ENCODE results near the gene ZNF407. TPM values are rescaled to one million over a fixed set of nuclear protein-coding genes. Genes with fewer than 3 reads are reported as not detected.
"Not testable (repeated sequence)": the region's sequence is repeated elsewhere in the genome, so short reads cannot be mapped to it uniquely, and the experiment has no call there.

The ZNF407 gene, protein sequence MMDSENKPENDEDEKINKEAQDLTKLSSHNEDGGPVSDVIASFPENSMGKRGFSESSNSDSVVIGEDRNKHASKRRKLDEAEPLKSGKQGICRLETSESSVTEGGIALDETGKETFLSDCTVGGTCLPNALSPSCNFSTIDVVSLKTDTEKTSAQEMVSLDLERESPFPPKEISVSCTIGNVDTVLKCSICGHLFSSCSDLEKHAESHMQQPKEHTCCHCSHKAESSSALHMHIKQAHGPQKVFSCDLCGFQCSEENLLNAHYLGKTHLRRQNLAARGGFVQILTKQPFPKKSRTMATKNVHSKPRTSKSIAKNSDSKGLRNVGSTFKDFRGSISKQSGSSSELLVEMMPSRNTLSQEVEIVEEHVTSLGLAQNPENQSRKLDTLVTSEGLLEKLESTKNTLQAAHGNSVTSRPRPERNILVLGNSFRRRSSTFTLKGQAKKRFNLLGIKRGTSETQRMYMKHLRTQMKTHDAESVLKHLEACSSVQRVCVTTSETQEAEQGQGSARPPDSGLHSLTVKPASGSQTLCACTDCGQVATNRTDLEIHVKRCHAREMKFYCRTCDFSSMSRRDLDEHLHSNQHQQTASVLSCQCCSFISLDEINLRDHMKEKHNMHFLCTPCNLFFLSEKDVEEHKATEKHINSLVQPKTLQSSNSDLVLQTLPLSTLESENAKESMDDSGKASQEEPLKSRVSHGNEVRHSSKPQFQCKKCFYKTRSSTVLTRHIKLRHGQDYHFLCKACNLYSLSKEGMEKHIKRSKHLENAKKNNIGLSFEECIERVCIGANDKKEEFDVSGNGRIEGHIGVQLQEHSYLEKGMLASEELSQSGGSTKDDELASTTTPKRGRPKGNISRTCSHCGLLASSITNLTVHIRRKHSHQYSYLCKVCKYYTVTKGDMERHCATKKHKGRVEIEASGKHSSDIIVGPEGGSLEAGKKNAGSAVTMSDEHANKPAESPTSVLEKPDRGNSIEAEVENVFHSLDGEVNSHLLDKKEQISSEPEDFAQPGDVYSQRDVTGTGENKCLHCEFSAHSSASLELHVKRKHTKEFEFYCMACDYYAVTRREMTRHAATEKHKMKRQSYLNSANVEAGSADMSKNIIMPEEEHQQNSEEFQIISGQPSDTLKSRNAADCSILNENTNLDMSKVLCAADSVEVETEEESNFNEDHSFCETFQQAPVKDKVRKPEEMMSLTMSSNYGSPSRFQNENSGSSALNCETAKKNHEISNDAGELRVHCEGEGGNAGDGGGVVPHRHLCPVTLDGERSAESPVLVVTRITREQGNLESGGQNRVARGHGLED (N-terminal part only)
- 10 to 100 TPM; 11.7 to 13.4 TPM for total RNA-seq

DNA sequence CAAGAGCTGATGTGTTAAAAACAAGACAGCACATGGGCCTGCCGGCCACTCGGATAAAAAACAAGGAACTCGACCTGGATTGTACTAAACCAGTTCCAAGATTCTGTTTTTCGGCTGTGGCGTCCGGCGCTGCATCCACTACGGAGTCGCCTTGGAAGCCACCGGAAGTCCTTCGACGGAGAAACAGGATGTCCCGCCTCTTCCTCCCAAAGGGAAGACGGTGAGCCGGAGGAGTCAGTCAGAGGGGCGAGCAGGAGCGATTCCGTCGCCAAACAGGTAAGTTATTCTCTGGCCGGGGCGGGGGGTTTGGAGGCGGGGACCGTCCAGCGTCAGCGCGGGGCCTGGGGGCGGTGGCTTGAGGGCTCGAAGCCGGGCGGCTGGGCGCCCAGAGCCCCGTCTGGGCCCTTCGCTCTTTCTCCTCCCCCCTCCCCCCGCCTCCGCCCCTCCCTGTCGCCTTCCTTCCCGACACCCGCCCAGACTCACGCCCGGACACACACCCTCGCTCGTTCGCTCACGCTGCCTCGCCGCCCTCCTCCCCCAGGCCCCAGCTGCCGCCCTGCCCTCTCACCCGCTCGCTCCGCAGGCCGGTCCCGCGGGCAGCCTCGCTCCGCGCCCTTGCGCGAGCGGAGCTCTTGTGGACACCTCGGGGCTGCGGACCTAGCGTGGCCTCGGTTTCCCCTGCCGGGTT lies at the start of gene ZNF407:
ZNF407 (plus strand) TSS at position 209 of the 688 bp plus-strand sequence. CDS start 33,150 bp downstream, outside the sequence.
- ChIA-PET CTCF (interaction anchor here (0.8 to 2.2 kb wide), 3 partner anchors 12 to 46 kb away, joined by 3 to 4 read pairs (median 4); no protein-coding TSS in a partner anchor), POLR2A (interaction anchor here (0.9 to 3.4 kb wide), 18 partner anchors 9 to 648 kb away, joined by 3 to 26 read pairs (median 5); partner anchors contain the start of genes CNDP2, PTGR3, TIMM21 and TSHZ1)
- Mint-ChIP-seq H3K27me3 (no peaks in the 10 kb centered on the region), H3K27ac (peak within 1 kb of the TSS; percentile 96), H3K36me3 (ENCODE audit: low read depth) (peaks cover 42% of the 10 kb centered on the region), H3K9me3 (no peaks in the 10 kb centered on the region), H3K4me3 (peak within 1 kb of the TSS; percentile 90), H3K4me1 (peaks cover 50% of the 10 kb centered on the region)
- DNase-seq: peak; percentile 88

DNA sequence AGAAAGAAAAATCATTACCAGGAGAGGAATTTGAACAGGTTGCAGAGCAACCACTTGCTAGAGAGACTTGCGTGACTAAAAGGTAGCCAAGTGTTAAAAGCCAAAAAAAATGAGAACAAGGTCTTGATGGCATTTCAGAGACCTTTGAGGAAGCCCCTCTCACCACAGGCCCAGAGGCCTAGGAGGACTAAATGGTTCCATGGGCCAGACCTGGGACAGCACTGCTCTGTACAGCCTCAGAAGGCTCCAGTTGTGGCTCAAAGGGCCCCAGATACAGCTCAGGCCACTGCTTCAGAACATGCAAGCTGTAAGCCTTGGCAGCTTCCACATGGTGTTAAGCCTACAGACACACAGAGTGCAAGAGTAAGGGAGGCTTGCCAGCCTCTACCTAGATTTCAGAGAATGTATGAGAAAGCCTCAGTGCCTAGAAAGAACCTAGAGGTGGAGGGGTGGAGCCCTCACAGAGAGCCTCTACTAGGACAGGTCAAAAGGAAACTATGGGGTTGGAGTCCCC lies 48.0 kb upstream of the ZNF407 start:
- ChIA-PET CTCF (no interaction called here), POLR2A (interaction anchor here (0.6 kb wide), 2 partner anchors 54 to 194 kb away, joined by 3 to 4 read pairs; no protein-coding TSS in a partner anchor)
- no peak for DNase-seq
- Mint-ChIP-seq H3K9me3 (no peaks in the 10 kb centered on the region), H3K27ac (no peak overlapping the region), H3K27me3 (peaks cover 16% of the 10 kb centered on the region), H3K36me3 (ENCODE audit: low read depth) (no peaks in the 10 kb centered on the region), H3K4me3 (no peak overlapping the region), H3K4me1 (no peaks in the 10 kb centered on the region)

DNA sequence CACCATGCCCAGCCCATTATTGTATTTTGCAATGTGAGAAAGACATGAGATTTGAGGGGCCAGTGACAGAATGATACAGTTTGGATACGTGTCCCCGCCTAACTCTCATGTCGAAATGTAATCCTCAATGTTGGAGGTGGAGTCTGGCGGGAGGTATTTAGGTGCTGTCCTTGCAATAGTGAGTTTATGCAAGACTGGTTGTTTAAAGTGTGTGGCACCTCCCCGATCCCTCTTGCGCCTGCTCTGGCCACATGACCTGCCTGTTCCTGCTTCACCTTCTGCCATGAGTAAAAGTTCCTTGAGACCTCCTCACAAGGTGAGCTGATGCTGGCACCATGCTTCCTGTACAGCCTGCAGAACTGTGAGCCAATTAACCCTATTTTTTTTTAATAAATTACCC lies 46.8 kb upstream of the ZNF407 start:
- ChIA-PET POLR2A (no interaction called here), CTCF (interaction anchor here (0.6 to 1.6 kb wide), 11 partner anchors 9 to 353 kb away, joined by 3 to 46 read pairs (median 5); no protein-coding TSS in a partner anchor)
- DNase-seq: no peak
- Mint-ChIP-seq H3K27ac (no peak overlapping the region), H3K9me3 (no peaks in the 10 kb centered on the region), H3K27me3 (peaks cover 16% of the 10 kb centered on the region), H3K4me3 (no peak overlapping the region), H3K36me3 (ENCODE audit: low read depth) (no peaks in the 10 kb centered on the region), H3K4me1 (no peaks in the 10 kb centered on the region)

DNA sequence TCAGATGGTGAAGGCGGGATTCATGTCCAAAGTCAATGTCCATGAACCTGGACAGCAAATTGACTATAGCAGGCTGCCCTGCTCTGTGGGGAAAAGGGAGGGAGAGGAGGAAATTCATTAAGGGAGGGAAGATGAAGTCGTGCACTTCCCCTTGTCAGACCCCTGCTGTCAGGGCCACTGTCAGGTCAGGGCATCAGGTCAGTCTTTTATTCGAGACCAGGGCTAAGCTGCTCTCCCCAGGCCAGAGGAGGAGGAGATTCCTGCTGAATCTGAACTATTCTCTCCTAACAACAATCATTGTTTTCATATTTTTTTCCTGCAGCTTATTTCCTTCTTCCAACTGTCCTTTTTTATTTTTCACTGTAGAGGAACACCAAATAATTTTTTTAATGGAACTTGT lies 46.2 kb upstream of the ZNF407 start:
- Mint-ChIP-seq H3K9me3 (no peaks in the 10 kb centered on the region), H3K27ac (no peak overlapping the region), H3K4me1 (no peaks in the 10 kb centered on the region), H3K27me3 (peaks cover 16% of the 10 kb centered on the region), H3K36me3 (ENCODE audit: low read depth) (no peaks in the 10 kb centered on the region), H3K4me3 (no peak overlapping the region)
- CTCF ChIA-PET: interaction anchor here (0.6 to 1.6 kb wide), 38 partner anchors 9 to 469 kb away, joined by 3 to 46 read pairs (median 4); partner anchors contain the start of gene CNDP2
- no peak for DNase-seq
- POLR2A ChIA-PET: interaction anchor here (0.6 to 0.7 kb wide), 2 partner anchors 46 to 189 kb away, joined by 3 read pairs; no protein-coding TSS in a partner anchor

DNA sequence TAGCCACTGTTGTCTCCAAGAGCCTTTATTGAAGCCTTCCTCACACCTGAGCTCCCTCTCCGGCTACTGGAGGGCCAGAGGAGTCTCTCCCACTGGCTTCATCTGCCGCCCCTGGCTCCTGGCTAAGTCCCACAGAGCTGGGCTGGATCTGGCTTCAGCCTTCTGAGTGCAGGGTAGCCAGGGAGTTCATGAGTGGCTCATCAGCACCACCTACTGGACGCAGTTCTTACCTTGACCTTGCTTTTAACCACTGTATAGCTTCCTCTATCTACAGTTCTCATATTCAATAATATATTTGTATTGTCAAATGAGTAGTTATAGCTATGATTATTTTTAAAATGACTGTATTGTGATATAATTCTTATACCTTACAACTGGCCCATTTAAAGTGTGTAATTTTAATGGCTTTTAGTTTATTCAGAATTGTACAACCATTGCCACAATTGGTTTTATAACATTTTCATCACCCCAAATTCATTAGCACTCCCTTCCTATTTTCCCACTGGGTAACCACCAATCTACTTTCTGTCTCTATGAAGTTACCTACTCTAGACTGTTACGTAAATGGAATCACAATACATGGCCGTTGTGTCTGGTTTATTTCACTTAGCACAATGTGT lies 45.6 kb upstream of the ZNF407 start:
- H3K4me3 Mint-ChIP-seq: no peak overlapping the region
- no peak overlapping the region for H3K27ac Mint-ChIP-seq
- H3K4me1 Mint-ChIP-seq: no peaks in the 10 kb centered on the region
- no peaks in the 10 kb centered on the region for H3K9me3 Mint-ChIP-seq
- H3K36me3 Mint-ChIP-seq (ENCODE audit: low read depth): no peaks in the 10 kb centered on the region
- ChIA-PET CTCF (interaction anchor here (0.7 to 1.6 kb wide), 40 partner anchors 8 to 470 kb away, joined by 3 to 46 read pairs (median 4); partner anchors contain the start of gene CNDP2), POLR2A (interaction anchor here (0.6 to 0.7 kb wide), 2 partner anchors 46 to 190 kb away, joined by 3 read pairs; no protein-coding TSS in a partner anchor)
- H3K27me3 Mint-ChIP-seq: peaks cover 16% of the 10 kb centered on the region
- peak; percentile 81 for DNase-seq

DNA sequence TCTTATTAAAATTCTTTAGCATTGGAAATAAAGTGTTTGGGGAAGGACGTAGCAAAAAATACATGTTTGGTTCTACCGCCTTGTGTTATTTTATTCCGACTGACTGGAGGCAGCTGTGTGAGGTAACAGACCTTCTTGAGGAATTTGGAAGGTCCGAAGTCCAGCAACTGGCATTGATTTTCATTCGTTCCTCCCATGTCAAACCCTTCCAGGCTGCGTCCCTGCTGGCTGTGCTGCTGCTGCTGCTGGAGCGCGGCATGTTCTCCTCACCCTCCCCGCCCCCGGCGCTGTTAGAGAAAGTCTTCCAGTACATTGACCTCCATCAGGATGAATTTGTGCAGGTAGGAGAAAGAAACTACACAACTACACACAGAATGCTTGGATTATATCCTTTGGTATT lies 41.5 kb upstream of the ZNF407 start:
- H3K27me3 Mint-ChIP-seq: peaks cover 11% of the 10 kb centered on the region
- ChIA-PET POLR2A (no interaction called here), CTCF (no interaction called here)
- no peaks in the 10 kb centered on the region for H3K4me1 Mint-ChIP-seq
- no peak overlapping the region for H3K27ac Mint-ChIP-seq
- H3K4me3 Mint-ChIP-seq: no peak overlapping the region
- H3K9me3 Mint-ChIP-seq: no peaks in the 10 kb centered on the region
- no peaks in the 10 kb centered on the region for H3K36me3 Mint-ChIP-seq (ENCODE audit: low read depth)
- no peak for DNase-seq

DNA sequence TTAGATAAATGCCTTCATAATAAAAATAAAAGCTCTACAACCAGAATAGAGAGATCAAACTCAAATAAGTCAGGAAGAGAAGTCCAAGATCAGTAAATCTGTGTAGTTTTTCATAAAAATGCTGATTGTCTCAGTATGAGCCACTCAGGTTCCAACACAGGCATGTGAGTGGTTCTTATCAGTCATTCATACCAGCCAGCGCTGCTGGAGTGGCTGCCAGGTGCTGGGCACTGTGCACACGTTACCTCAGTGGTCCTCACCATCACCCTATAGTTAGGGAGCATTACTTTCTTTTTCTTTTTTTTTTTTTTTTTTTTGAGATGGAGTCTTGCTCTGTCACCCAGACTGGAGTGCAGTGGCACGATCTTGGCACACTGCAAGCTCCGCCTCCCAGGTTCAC lies 39.6 kb upstream of the ZNF407 start:
- H3K9me3 Mint-ChIP-seq: no peaks in the 10 kb centered on the region
- ChIA-PET POLR2A (no interaction called here), CTCF (interaction anchor here (1.0 kb wide), 1 partner anchor 10 kb away, joined by 3 read pairs; no protein-coding TSS in a partner anchor)
- no peak for DNase-seq
- no peaks in the 10 kb centered on the region for H3K4me1 Mint-ChIP-seq
- H3K36me3 Mint-ChIP-seq (ENCODE audit: low read depth): no peaks in the 10 kb centered on the region
- peaks cover 7% of the 10 kb centered on the region for H3K27me3 Mint-ChIP-seq
- H3K4me3 Mint-ChIP-seq: no peak overlapping the region
- no peak overlapping the region for H3K27ac Mint-ChIP-seq

DNA sequence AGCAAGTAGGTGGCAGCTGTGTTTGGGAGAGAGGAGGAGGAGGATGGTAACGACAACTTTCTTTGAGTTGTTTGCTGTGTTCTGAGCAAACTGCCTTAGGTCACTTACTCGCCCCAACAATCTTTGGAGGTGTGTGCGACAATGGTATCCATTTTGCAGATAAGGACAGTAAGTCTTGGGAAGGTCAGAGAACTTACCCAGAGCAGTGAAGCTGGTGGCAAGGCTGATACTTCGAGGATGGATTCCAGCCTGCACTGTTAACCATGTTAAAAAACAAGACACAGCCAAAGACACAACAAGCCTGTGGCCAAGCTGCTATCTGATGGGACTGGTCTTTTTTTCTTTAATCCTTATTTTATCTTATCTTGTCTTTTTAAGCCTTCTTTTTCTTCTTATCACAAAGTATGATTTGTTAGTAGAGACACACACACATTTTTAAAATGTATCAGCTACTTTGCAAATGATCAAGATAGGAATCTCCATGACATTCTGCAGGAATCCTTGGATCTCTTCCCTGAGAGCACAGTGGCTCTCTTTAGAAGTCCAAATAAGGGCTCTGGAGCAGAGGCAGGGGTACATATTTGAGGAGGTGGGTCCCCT lies 35.4 kb upstream of the ZNF407 start:
- no peak for DNase-seq
- CTCF ChIA-PET: interaction anchor here (1.9 kb wide), 1 partner anchor 10 kb away, joined by 11 read pairs; no protein-coding TSS in a partner anchor
- Mint-ChIP-seq H3K4me1 (no peaks in the 10 kb centered on the region), H3K4me3 (no peak overlapping the region), H3K27ac (no peak overlapping the region), H3K36me3 (ENCODE audit: low read depth) (peaks cover 2% of the 10 kb centered on the region), H3K9me3 (peaks cover 9% of the 10 kb centered on the region), H3K27me3 (peaks cover 2% of the 10 kb centered on the region)
- POLR2A ChIA-PET: no interaction called here

DNA sequence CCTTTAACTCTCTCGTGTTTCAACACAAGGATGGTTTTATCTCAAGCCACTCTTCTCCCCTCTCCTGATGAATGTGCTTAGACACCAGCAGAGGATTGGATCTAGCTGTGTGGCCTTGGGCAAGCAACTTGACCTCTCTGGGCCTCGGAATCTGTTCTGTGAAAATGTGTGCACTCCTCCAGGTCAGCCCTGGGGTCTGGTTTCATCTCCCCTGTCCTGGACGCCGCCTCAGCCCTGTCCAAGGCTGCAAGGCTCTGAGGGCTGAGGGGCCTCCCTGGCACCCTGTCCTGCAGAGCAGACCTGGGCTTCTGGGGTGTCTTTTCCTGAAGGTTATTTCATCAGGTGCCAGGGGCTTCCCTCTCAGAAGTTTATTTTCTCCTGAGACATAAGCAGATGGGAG lies 34.9 kb upstream of the ZNF407 start:
- Mint-ChIP-seq H3K27ac (no peak overlapping the region), H3K4me1 (no peaks in the 10 kb centered on the region), H3K27me3 (peaks cover 2% of the 10 kb centered on the region), H3K4me3 (no peak overlapping the region), H3K36me3 (ENCODE audit: low read depth) (peaks cover 3% of the 10 kb centered on the region), H3K9me3 (peaks cover 12% of the 10 kb centered on the region)
- DNase-seq: no peak
- POLR2A ChIA-PET: no interaction called here
- CTCF ChIA-PET: interaction anchor here (1.9 kb wide), 1 partner anchor 11 kb away, joined by 11 read pairs; no protein-coding TSS in a partner anchor

DNA sequence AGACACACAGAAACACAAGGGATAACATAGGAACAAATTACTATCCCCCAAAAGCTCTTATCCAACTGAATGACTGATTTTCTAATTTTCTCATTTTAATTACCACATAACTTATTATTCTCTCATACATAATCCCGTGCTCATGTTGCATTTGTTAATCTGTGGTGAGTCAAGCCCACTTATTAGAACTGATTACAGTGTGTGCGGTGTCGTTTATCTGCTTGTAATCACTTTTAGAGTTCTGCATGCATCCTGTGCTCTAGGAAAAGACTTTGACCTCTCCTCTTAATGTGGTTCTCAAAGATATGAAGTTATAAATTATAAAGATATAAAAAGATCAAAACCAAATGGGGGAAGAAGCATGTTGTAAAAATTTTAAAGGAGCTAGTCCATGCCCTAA lies 33.7 kb upstream of the ZNF407 start:
- no peaks in the 10 kb centered on the region for H3K4me1 Mint-ChIP-seq
- no peak overlapping the region for H3K27ac Mint-ChIP-seq
- no peak for DNase-seq
- ChIA-PET CTCF (interaction anchor here (1.3 kb wide), 1 partner anchor 12 kb away, joined by 4 read pairs; no protein-coding TSS in a partner anchor), POLR2A (no interaction called here)
- H3K4me3 Mint-ChIP-seq: no peak overlapping the region
- H3K9me3 Mint-ChIP-seq: peaks cover 12% of the 10 kb centered on the region
- peaks cover 3% of the 10 kb centered on the region for H3K36me3 Mint-ChIP-seq (ENCODE audit: low read depth)
- peaks cover 11% of the 10 kb centered on the region for H3K27me3 Mint-ChIP-seq

DNA sequence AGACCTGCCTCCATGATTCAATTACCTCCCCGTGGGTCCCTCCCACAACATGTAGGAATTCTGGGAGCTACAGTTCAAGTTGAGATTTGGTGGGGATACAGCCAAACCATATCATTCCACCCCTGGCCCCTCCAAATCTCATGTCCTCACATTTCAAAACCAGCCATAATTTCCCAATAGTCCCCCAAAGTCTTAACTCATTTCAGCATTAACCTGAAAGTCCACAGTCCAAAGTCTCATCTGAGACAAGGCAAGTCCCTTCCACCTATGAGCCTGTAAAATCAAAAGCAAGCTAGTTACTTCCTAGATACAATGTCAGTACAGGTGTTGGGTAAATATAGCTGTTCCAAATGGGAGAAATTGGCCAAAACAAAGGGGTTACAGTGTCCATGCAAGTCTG lies 32.5 kb upstream of the ZNF407 start:
- H3K27ac Mint-ChIP-seq; H3K4me3 Mint-ChIP-seq; H3K4me1 Mint-ChIP-seq; H3K36me3 Mint-ChIP-seq (ENCODE audit: low read depth); DNase-seq; POLR2A ChIA-PET: not testable (repeated sequence)
- H3K27me3 Mint-ChIP-seq: peaks cover 15% of the 10 kb centered on the region
- CTCF ChIA-PET: interaction anchor here (1.3 kb wide), 1 partner anchor 13 kb away, joined by 4 read pairs; no protein-coding TSS in a partner anchor
- H3K9me3 Mint-ChIP-seq: peaks cover 12% of the 10 kb centered on the region
